WERI-Rb-1 (cell line): ENCODE results near the gene SLC6A6.

ENCODE experiments used
- DNase-seq: peaks from one replicate; pipeline ENCODE4 v3.0.0-alpha.2; 2020
- H3K27ac ChIP-seq: fragments of 250-450 bp; sonication (Bioruptor Pico); 2 replicates; pipeline ENCODE4 v1.5.1; 2020; ENCODE audit warnings: mild to moderate bottlenecking, moderate library complexity
- H3K27me3 ChIP-seq: fragments of 250-450 bp; sonication (Bioruptor Pico); 2 replicates; pipeline ENCODE4 v1.5.1; 2021; ENCODE audit warnings: mild to moderate bottlenecking, low read depth, moderate library complexity; ENCODE audit not compliant: insufficient read depth, severe bottlenecking
- H3K36me3 ChIP-seq: fragments of 250-450 bp; sonication (Bioruptor Pico); 2 replicates; pipeline ENCODE4 v1.5.1; 2020; ENCODE audit warnings: mild to moderate bottlenecking, moderate library complexity
- H3K4me3 ChIP-seq: 2 replicates; pipeline ENCODE4 v1.5.1; 2011; ENCODE audit warnings: low read depth, mild to moderate bottlenecking, control low read depth, low read length
- H3K9me3 ChIP-seq: fragments of 250-450 bp; sonication (Bioruptor Pico); 2 replicates; pipeline ENCODE4 v1.5.1; 2021; ENCODE audit warnings: mild to moderate bottlenecking, moderate library complexity; ENCODE audit not compliant: severe bottlenecking
- TF ChIP-seq, protein P1 (sequence below): IDR thresholded peaks from 2 replicates; pipeline ENCODE4 v1.5.1; 2011; ENCODE audit warnings: low read depth, mild to moderate bottlenecking, control low read depth, inconsistent platforms, low read length

SLC6A6 gene

GRCh38 chr3:14403619-14404155, 1.3 kb downstream of the SLC6A6 start:
- H3K27me3 ChIP-seq, result no peaks in the 10 kb centered on the region
- H3K4me3 ChIP-seq, result peak overlapping the region; percentile 76
- H3K36me3 ChIP-seq, result no peaks in the 10 kb centered on the region; the same call in none of the 2 replicates
- H3K27ac ChIP-seq, result no peak overlapping the region
- no peak for DNase-seq
- H3K9me3 ChIP-seq, result no peaks in the 10 kb centered on the region
- TF ChIP-seq, protein P1, sequence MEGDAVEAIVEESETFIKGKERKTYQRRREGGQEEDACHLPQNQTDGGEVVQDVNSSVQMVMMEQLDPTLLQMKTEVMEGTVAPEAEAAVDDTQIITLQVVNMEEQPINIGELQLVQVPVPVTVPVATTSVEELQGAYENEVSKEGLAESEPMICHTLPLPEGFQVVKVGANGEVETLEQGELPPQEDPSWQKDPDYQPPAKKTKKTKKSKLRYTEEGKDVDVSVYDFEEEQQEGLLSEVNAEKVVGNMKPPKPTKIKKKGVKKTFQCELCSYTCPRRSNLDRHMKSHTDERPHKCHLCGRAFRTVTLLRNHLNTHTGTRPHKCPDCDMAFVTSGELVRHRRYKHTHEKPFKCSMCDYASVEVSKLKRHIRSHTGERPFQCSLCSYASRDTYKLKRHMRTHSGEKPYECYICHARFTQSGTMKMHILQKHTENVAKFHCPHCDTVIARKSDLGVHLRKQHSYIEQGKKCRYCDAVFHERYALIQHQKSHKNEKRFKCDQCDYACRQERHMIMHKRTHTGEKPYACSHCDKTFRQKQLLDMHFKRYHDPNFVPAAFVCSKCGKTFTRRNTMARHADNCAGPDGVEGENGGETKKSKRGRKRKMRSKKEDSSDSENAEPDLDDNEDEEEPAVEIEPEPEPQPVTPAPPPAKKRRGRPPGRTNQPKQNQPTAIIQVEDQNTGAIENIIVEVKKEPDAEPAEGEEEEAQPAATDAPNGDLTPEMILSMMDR, result no peak

DNA sequence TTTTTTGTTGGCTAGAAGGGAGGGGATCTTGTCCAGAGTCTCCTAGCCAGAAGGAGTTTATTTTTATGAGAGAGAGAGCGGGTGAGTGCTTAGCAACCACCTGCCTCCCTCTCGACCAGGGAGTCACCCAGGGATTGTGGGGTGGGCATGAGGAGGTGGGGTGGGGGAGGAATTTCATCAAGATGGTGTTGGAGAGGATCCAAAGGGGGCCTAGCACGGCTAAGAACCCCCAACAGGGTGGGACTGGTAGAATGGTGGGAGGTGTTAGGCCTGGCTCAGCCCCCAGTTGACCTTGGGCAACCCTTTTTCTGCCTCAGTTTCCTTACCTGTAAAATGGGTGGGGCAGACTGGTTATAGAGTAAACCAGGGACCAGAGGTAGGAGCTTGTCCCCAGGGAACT, 1.8 kb downstream of the SLC6A6 start:
- Histone ChIP-seq H3K27ac (no peak overlapping the region; the same call in 1 of the 2 replicates), H3K36me3 (no peaks in the 10 kb centered on the region; the same call in none of the 2 replicates), H3K9me3 (no peaks in the 10 kb centered on the region), H3K4me3 (peak overlapping the region; percentile 76), H3K27me3 (no peaks in the 10 kb centered on the region)
- no peak for DNase-seq
- TF ChIP-seq, protein P1, result no peak

DNA sequence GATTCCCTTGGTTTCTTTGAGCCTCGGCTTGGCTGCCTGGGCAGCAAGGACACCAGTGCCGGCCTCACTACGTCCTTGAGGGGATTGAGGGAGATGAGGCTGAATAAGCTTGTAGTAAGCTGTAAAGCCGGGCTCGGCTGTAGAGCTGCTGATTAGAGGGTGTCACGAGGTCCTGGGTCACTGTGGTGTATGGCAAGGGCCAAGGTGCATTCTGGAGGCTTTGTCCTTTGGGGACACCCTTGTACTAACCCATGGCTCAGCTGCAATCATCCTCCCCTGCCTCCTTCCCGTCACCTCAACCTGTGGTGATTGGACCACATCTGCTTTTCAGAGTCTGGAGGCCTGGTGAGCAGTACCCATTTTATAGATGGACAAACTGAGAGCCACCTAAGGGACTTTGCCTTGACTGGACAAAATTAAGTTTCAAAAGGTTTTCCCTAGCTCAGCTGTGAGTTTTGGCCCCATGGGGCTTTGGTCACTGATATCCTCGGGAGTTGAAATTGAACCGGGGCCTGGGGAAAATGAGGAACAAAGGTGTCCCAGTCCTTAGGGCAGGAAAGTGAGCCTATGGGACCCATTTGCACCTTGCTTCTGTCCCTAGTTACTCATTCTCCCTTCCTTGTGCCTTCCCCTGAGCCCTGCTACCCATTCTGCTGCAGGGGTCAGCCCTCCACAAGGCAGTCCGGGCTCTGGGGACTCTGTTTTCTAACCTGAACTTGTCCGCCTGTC, 2.4 kb downstream of the SLC6A6 start:
- TF ChIP-seq, protein P1, result no peak
- no peak overlapping the region; the same call in 1 of the 2 replicates for H3K27ac ChIP-seq
- H3K27me3 ChIP-seq, result no peaks in the 10 kb centered on the region
- no peaks in the 10 kb centered on the region; the same call in none of the 2 replicates for H3K36me3 ChIP-seq
- DNase-seq, result peak; percentile 74
- no peaks in the 10 kb centered on the region for H3K9me3 ChIP-seq
- H3K4me3 ChIP-seq, result peak overlapping the region; percentile 76; the same call in 1 of the 2 replicates

- no peaks in the 10 kb centered on the region for H3K27me3 ChIP-seq
- no peaks in the 10 kb centered on the region for H3K9me3 ChIP-seq
- no peak overlapping the region for H3K27ac ChIP-seq
- H3K36me3 ChIP-seq, result peaks cover 3% of the 10 kb centered on the region
- TF ChIP-seq, protein P1, result no peak
- no peak for DNase-seq
- H3K4me3 ChIP-seq, result no peak overlapping the region
These were observed 3.2 kb downstream of the SLC6A6 start for GRCh38 chr3:14405360-14406238.

DNA sequence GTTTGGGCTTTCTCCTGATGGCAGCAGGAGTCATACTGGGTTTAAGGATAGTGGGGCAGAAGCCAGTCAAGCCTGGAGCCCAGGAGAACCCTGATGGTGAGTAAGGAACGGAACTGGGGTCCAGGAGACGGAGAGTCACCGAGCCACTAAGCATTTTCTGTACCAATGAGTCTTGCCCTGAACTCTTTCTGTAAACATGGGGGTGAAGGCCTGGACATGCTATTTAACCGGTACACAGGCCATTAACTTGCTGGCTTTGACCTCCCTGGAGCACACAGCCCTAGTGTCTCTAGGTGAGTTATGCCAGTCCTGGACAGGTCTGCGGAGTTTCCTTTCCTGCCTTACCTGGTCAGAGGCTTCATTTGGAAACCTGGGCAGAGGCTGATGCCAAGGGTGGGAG, 3.9 kb downstream of the SLC6A6 start:
- Histone ChIP-seq H3K9me3 (no peaks in the 10 kb centered on the region), H3K4me3 (no peak overlapping the region), H3K27me3 (no peaks in the 10 kb centered on the region), H3K27ac (no peak overlapping the region), H3K36me3 (peaks cover 6% of the 10 kb centered on the region)
- TF ChIP-seq, protein P1, result no peak
- no peak for DNase-seq
